Aorta (tissue), 5 donors: Measurements from ENCODE around the gene RNF103. TPM values are rescaled to one million over a fixed set of nuclear protein-coding genes. Genes with fewer than 3 reads are reported as not detected.

ENCODE experiments used
- ATAC-seq: fragments of 200-7000 bp; cut with Tn5 transposase; one replicate; pipeline ENCODE4 v1.9.1; 2022; ENCODE audit warnings: moderate library complexity; ENCODE audit not compliant: low FRiP score
- DNase-seq, 2 donors: peaks; one replicate each; pipeline ENCODE4 v3.0.0-alpha.2; 2020
- H3K27ac ChIP-seq, 2 donors: one replicate each; pipeline ENCODE4 v1.5.1; 2013; ENCODE audit warnings: low read length in 2 of 2, mild to moderate bottlenecking in 2 of 2, moderate library complexity in 2 of 2, control low read depth in 1 of 2, inconsistent platforms in 1 of 2, low read depth in 1 of 2
- H3K27me3 ChIP-seq, 2 donors: one replicate each; pipeline ENCODE4 v1.6.1; 2013; ENCODE audit warnings: control low read depth in 1 of 2, low read length in 1 of 2, mild to moderate bottlenecking in 1 of 2, moderate library complexity in 1 of 2; ENCODE audit not compliant: insufficient read depth in 2 of 2, control insufficient read depth in 1 of 2
- H3K36me3 ChIP-seq, 2 donors: one replicate each; pipeline ENCODE4 v1.6.1; 2013; ENCODE audit warnings: control low read depth in 1 of 2, low read length in 1 of 2, mild to moderate bottlenecking in 1 of 2; ENCODE audit not compliant: insufficient read depth in 2 of 2, control insufficient read depth in 1 of 2
- H3K4me1 ChIP-seq, 2 donors: one replicate each; pipeline ENCODE4 v1.6.1; 2013; ENCODE audit warnings: low read length in 2 of 2, control low read depth in 1 of 2, mild to moderate bottlenecking in 1 of 2, moderate library complexity in 1 of 2; ENCODE audit not compliant: insufficient read depth in 2 of 2, control insufficient read depth in 1 of 2
- H3K4me3 ChIP-seq, 2 donors: one replicate each; pipeline ENCODE4 v1.5.1; 2013; ENCODE audit warnings: low read length in 2 of 2, control low read depth in 1 of 2, mild to moderate bottlenecking in 1 of 2
- H3K9me3 ChIP-seq: one replicate; pipeline ENCODE4 v1.6.1; 2013; ENCODE audit warnings: mild to moderate bottlenecking, low read length; ENCODE audit not compliant: control insufficient read depth
- WGBS, 2 donors: extraction: QIAGEN DNeasy Blood & Tissue Kit; methylation state at CpG; one replicate each; pipeline ENCODE4 v1.1.7; 2013; 5-methylcytosine and 5-hydroxymethylcytosine counted together
- intact Hi-C, 2 donors: fragments of 100-400 bp; cut with DNase I; formaldehyde crosslinking; loops; one replicate each; pipeline versions ENCODE4 v1.14.2 to v1.15.0; 2022
- polyA plus RNA-seq, 2 donors: library from polyadenylated mRNA; stranded (reverse); fragments of 200-250 nt; gene quantifications; one replicate each; pipeline ENCODE4 v1.2.3, GENCODE V29; 2013
- total RNA-seq, 2 donors: library from RNA; stranded (reverse); fragmentation: NEBNext Ultra II Directional; extraction: Animal tissue kit (Norgen Biotek cat#: 25700); gene quantifications; one replicate each; pipeline ENCODE4 v1.2.1, GENCODE V29; 2021
- donor health status: healthy with polysubstance abuse.
- donor health status: Bipolar disorder and iron deficiency.
- donor health status: DM: no; HTN: no; CAD: no.
- donor health status: DM: no; HTN: no; CAD: no.
- donor health status: DM: yes; HTN: yes; CAD: no.

The RNF103 gene
- total and polyA plus RNA-seq, 4 donors, result 11.4 to 31.0 (median 28.3) TPM

- intact Hi-C loops, result no loop called here
- Histone ChIP-seq H3K9me3 (no peaks in the 10 kb centered on the region), H3K4me3 (no peak overlapping the region), H3K27me3 (no peaks in the 10 kb centered on the region), H3K4me1 (peaks cover 0 to 4% of the 10 kb centered on the region in 2 donors), H3K36me3 (no peaks in the 10 kb centered on the region), H3K27ac (no peak overlapping the region)
- DNase-seq (no peak), ATAC-seq (no peak)
- 84% methylated on average over 10 of the region's 10 CpGs for WGBS, 2 donors
These were observed 8.3 kb upstream of the RNF103 start for GRCh38 chr2:86631846-86632485.

GRCh38 chr2:86628091-86628522 is 4.4 kb upstream of the RNF103 start:
- intact Hi-C loops, result no loop called here
- ATAC-seq, result no peak
- WGBS, 2 donors, result 81 to 83% methylated on average over 3 of the region's 3 CpGs

DNA sequence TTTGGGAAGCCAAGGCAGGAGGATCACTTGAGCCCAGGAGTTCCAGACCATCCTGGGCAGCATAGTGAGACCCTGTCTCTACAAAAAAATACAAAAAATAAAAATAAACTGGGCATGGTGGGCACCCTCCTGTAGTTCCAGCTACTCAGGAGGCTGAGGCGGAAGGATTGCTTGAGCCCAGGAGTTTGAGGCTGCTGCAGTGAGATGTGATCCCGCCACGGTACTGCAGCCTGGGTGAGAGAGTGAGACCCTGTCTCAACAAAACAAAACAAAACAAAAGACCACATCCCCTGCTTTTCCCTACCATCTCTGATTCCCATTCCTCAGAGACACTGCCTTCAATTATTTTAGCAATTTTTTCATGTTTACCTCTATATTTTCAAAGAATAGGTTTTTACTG is 3.9 kb upstream of the RNF103 start:
- intact Hi-C loops, result no loop called here
- Histone ChIP-seq H3K27ac (no peak overlapping the region), H3K9me3 (no peaks in the 10 kb centered on the region)

More at GRCh38 chr2:86628091-86628522, 4.4 kb upstream of the RNF103 start:
- Histone ChIP-seq H3K36me3 (no peaks in the 10 kb centered on the region), H3K27ac (no peak overlapping the region), H3K4me3 (no peak overlapping the region), H3K27me3 (no peaks in the 10 kb centered on the region), H3K9me3 (no peaks in the 10 kb centered on the region), H3K4me1 (peaks cover 0 to 4% of the 10 kb centered on the region in 2 donors)
- DNase-seq, result no peak

GRCh38 chr2:86625096-86625495 is 1.4 kb upstream of the RNF103 start:
- H3K27ac ChIP-seq, result no peak overlapping the region
- intact Hi-C loops, result no loop called here
- H3K4me3 ChIP-seq, result no peak overlapping the region
- H3K9me3 ChIP-seq, result no peaks in the 10 kb centered on the region
- peaks cover 0 to 1% of the 10 kb centered on the region in 2 donors for H3K4me1 ChIP-seq
- no peaks in the 10 kb centered on the region for H3K27me3 ChIP-seq
- DNase-seq, result no peak
- no peaks in the 10 kb centered on the region for H3K36me3 ChIP-seq
- WGBS, 2 donors, result 97 to 98% methylated on average over 4 of the region's 4 CpGs
- no peak for ATAC-seq

More for the DNA sequence above, 3.9 kb upstream of the RNF103 start:
- Histone ChIP-seq H3K36me3 (no peaks in the 10 kb centered on the region), H3K4me3 (no peak overlapping the region), H3K4me1 (peaks cover 0 to under 1% of the 10 kb centered on the region in 2 donors), H3K27me3 (no peaks in the 10 kb centered on the region)
- WGBS, 2 donors, result 96 to 100% methylated on average over 3 of the region's 3 CpGs
- ATAC-seq (no peak), DNase-seq (no peak)

GRCh38 chr2:86624267-86624547 is 542 bp upstream of the RNF103 start:
- intact Hi-C loops, result loop anchor here (5.0 kb wide), 2 partner anchors 182 to 227 kb away; partner anchors contain the start of gene KDM3A (in 1 of the 2)

DNA sequence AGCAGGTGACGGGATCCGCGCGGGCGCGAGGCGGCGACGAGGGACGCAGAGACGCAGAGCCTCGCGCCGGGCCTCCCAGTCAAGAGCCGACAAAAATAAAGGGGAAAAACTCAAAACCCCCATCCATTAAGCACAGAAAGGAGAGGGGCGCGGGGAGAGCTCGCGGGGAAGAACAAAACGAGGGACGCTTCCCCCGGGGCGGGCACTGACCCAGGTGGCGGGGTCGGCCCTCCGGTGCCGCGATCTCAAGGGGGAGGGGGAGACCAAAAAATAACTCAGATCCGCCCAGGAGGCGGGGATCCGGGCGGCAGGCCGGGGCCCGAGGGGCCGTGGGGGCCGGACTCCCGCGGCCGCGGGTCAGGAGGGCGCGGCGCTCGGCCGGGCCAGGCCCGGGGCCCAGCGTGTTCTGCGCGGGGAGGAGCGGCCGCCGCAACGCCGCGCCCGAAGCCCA is 597 bp downstream of the RNF103 start:
- peak; percentile 77 to 86 for DNase-seq
- intact Hi-C loops, result loop anchor here (1.0 to 5.0 kb wide), 4 partner anchors 60 to 226 kb away; partner anchors contain the start of genes KDM3A (in 2 of the 2) and CHMP3 (in 1 of the 2)
- Histone ChIP-seq H3K9me3 (no peaks in the 10 kb centered on the region), H3K36me3 (no peaks in the 10 kb centered on the region), H3K4me3 (peak overlapping the region; percentile 79 to 84), H3K4me1 (peaks cover 0 to 2% of the 10 kb centered on the region in 2 donors), H3K27me3 (no peaks in the 10 kb centered on the region), H3K27ac (peak overlapping the region; percentile 85 to 88)
- WGBS, 2 donors, result 0 to 1% methylated on average over 29 to 56 of the region's 56 CpGs
- ATAC-seq, result peak; percentile 83

More at GRCh38 chr2:86624267-86624547, 542 bp upstream of the RNF103 start:
- DNase-seq, result no peak
- Histone ChIP-seq H3K4me1 (peaks cover 0 to 2% of the 10 kb centered on the region in 2 donors), H3K27me3 (no peaks in the 10 kb centered on the region), H3K27ac (peak overlapping the region; percentile 39 to 94), H3K4me3 (peak overlapping the region; percentile 16 to 79), H3K36me3 (no peaks in the 10 kb centered on the region), H3K9me3 (no peaks in the 10 kb centered on the region)
- WGBS, 2 donors, result 56 to 57% methylated on average over 6 of the region's 6 CpGs
- ATAC-seq, result no peak

- intact Hi-C loops, result loop anchor here (1.0 to 5.0 kb wide), 4 partner anchors 59 to 225 kb away; partner anchors contain the start of genes KDM3A (in 2 of the 2) and CHMP3 (in 1 of the 2)
- peak; percentile 64 to 88 for DNase-seq
- peak overlapping the region; percentile 79 to 84 for H3K4me3 ChIP-seq
- peaks cover 0 to 2% of the 10 kb centered on the region in 2 donors for H3K36me3 ChIP-seq
- H3K27me3 ChIP-seq, result no peaks in the 10 kb centered on the region
- peak overlapping the region; percentile 78 to 88 for H3K27ac ChIP-seq
- H3K9me3 ChIP-seq, result no peaks in the 10 kb centered on the region
- WGBS, 2 donors, result 0% methylated on average over 29 of the region's 29 CpGs
- H3K4me1 ChIP-seq, result peaks cover 0 to 2% of the 10 kb centered on the region in 2 donors
- ATAC-seq, result no peak
These were observed 1.1 kb downstream of the RNF103 start for GRCh38 chr2:86622519-86623042.

GRCh38 chr2:86621280-86621943 is 2.3 kb downstream of the RNF103 start:
- ATAC-seq (no peak), DNase-seq (no peak)
- H3K4me1 ChIP-seq, result peaks cover 0 to 2% of the 10 kb centered on the region in 2 donors
- no peak overlapping the region for H3K27ac ChIP-seq
- WGBS, 2 donors, result 3 to 5% methylated on average over 6 of the region's 6 CpGs
- H3K4me3 ChIP-seq, result peak overlapping the region; percentile 79 to 84
- intact Hi-C loops, result loop anchor here (5.0 kb wide), 2 partner anchors 179 to 224 kb away; partner anchors contain the start of gene KDM3A (in 1 of the 2)
- no peaks in the 10 kb centered on the region for H3K9me3 ChIP-seq
- H3K27me3 ChIP-seq, result no peaks in the 10 kb centered on the region
- peaks cover 0 to 2% of the 10 kb centered on the region in 2 donors for H3K36me3 ChIP-seq
